HepG2 (cell line): ENCODE measurements around the gene PPP2R2B. TPM values are rescaled to one million over a fixed set of nuclear protein-coding genes. Genes with fewer than 3 reads are reported as not detected.

ENCODE experiments used
- ATAC-seq: fragments of 200-7000 bp; cut with Tn5 transposase; 3 replicates; pipeline ENCODE4 v1.9.1; 2020; ENCODE audit warnings: mild to moderate bottlenecking, moderate library complexity
- BruUV-seq: library from RNA; stranded (reverse); fragments of 400-500 nt; replicated peaks from 2 replicates; lab custom pipeline; 2021; lab: Mats Ljungman, UMichigan
- CTCF ChIA-PET: fragments of 300-600 bp; formaldehyde crosslinking; extraction: SDS; loops from one replicate; lab custom pipeline; 2021; ENCODE audit warnings: low total read pairs, inconsistent platforms, low intra/inter-chr PET ratio; lab: Yijun Ruan, JAX
- POLR2A ChIA-PET: fragments of 350-600 bp; sonication (Branson Sonifier 250); formaldehyde crosslinking; loops from one replicate; lab custom pipeline; 2020; ENCODE audit warnings: antibody characterized with exemption, inconsistent platforms; lab: Yijun Ruan, JAX
- DNase-seq: peaks from one replicate; pipeline ENCODE4 v3.0.0-alpha.2; 2015; ENCODE audit warnings: low spot score
- FAIRE-seq: peaks from 3 replicates; lab custom pipeline; 2011; peaks lifted over from hg19 to GRCh38; lab: Jason Lieb, UNC
- H2AFZ ChIP-seq: one replicate; pipeline ENCODE4 v1.6.1; 2011; ENCODE audit warnings: low read length, inconsistent platforms
- H3K27ac ChIP-seq: fragments of 300-600 bp; 3 replicates; pipeline ENCODE4 v1.8.0; 2011; ENCODE audit warnings: mixed run types, mild to moderate bottlenecking, mixed read lengths, low read length, inconsistent platforms; ENCODE audit not compliant: insufficient read depth; ENCODE audit errors: extremely low read length
- H3K27me3 ChIP-seq, 2 experiments: fragments of 200-600 bp in 1 of 2; 2 replicates in 1 of 2; 3 replicates in 1 of 2; pipeline versions ENCODE4 v1.6.0 to v1.8.0; 2011; ENCODE audit warnings: low read length in 2 of 2, mild to moderate bottlenecking in 2 of 2, moderate library complexity in 2 of 2, inconsistent platforms in 1 of 2; ENCODE audit not compliant: insufficient read depth in 2 of 2, control insufficient read depth in 1 of 2
- H3K36me3 ChIP-seq, 2 experiments: fragments of 200-600 bp in 1 of 2; replicated peaks in 1 of 2; 2 replicates in 1 of 2; 3 replicates in 1 of 2; pipeline versions ENCODE4 v1.5.1 to v1.8.0; 2011; ENCODE audit warnings: low read length in 2 of 2, inconsistent platforms in 1 of 2; ENCODE audit not compliant: insufficient read depth in 2 of 2, control insufficient read depth in 1 of 2
- H3K4me1 ChIP-seq: 2 replicates; pipeline ENCODE4 v1.5.1; 2012; ENCODE audit warnings: low read length, inconsistent platforms; ENCODE audit not compliant: insufficient read depth
- H3K4me2 ChIP-seq: 2 replicates; pipeline ENCODE4 v1.6.0; 2011; ENCODE audit warnings: low read depth, low read length, inconsistent platforms
- H3K4me3 ChIP-seq, 3 experiments: fragments of 200-600 bp in 1 of 3; sonication (generic), shearing (Covaris generic) in 1 of 3; replicated peaks in 1 of 3; 2 replicates each; pipeline ENCODE4 v1.5.1; 2011 to 2016; ENCODE audit warnings: low read length in 3 of 3, inconsistent platforms in 2 of 3, low read depth in 2 of 3, mild to moderate bottlenecking in 2 of 3, control low read depth in 1 of 3, mixed read lengths in 1 of 3; ENCODE audit not compliant: insufficient read depth in 1 of 3
- H3K79me2 ChIP-seq: one replicate; pipeline ENCODE4 v1.6.1; 2011; ENCODE audit warnings: low read length, inconsistent platforms; ENCODE audit not compliant: insufficient read depth
- H3K9ac ChIP-seq: 2 replicates; pipeline ENCODE4 v1.6.0; 2011; ENCODE audit warnings: mild to moderate bottlenecking, low read depth, low read length, inconsistent platforms; ENCODE audit not compliant: insufficient read depth
- H3K9me3 ChIP-seq: 2 replicates; pipeline ENCODE4 v1.5.1; 2012; ENCODE audit warnings: mild to moderate bottlenecking, low read length
- H4K20me1 ChIP-seq: 2 replicates; pipeline ENCODE4 v1.6.0; 2011; ENCODE audit warnings: inconsistent platforms, mild to moderate bottlenecking, low read length, moderate library complexity; ENCODE audit not compliant: insufficient read depth
- FLYWCH1 ChIP-seq: sonication (generic); formaldehyde crosslinking; IDR thresholded peaks from 2 replicates; pipeline ENCODE4 v1.8.1; 2023; ENCODE audit warnings: mild to moderate bottlenecking, missing genetic modification reagents
- MAFG ChIP-seq: sonication (generic); formaldehyde crosslinking; IDR thresholded peaks from 2 replicates; pipeline ENCODE4 v1.5.1; 2020; ENCODE audit warnings: mild to moderate bottlenecking, missing genetic modification reagents
- SMYD3 ChIP-seq: sonication (generic); formaldehyde crosslinking; IDR thresholded peaks from 2 replicates; pipeline ENCODE4 v1.8.1; 2023; ENCODE audit warnings: mild to moderate bottlenecking, missing genetic modification reagents
- SP2 ChIP-seq: sonication (generic); formaldehyde crosslinking; IDR thresholded peaks from 2 replicates; pipeline ENCODE4 v1.5.1; 2020; ENCODE audit warnings: mild to moderate bottlenecking, missing genetic modification reagents
- TBX2 ChIP-seq: sonication (generic); formaldehyde crosslinking; IDR thresholded peaks from 2 replicates; pipeline ENCODE4 v1.5.0; 2020; ENCODE audit warnings: missing genetic modification reagents, mild to moderate bottlenecking, borderline replicate concordance
- WIZ ChIP-seq: sonication (generic); formaldehyde crosslinking; IDR thresholded peaks from 2 replicates; pipeline ENCODE4 v1.5.1; 2020; ENCODE audit warnings: mild to moderate bottlenecking, missing genetic modification reagents
- ZC3H13 ChIP-seq: sonication (generic); formaldehyde crosslinking; IDR thresholded peaks from 2 replicates; pipeline ENCODE4 v1.8.1; 2023; ENCODE audit warnings: mild to moderate bottlenecking, missing genetic modification reagents, moderate library complexity
- ZFP62 ChIP-seq: sonication (generic); formaldehyde crosslinking; IDR thresholded peaks from 2 replicates; pipeline ENCODE4 v1.4.0; 2020; ENCODE audit warnings: missing genetic modification reagents
- ZNF7 ChIP-seq: IDR thresholded peaks from 2 replicates; pipeline ENCODE4 v1.6.1; 2016; ENCODE audit warnings: missing biosample characterization, missing genetic modification reagents
- ZNF782 ChIP-seq: sonication (generic); formaldehyde crosslinking; IDR thresholded peaks from 2 replicates; pipeline ENCODE4 v1.4.0; 2020; ENCODE audit warnings: missing genetic modification reagents, mild to moderate bottlenecking, borderline replicate concordance
- ZSCAN12 ChIP-seq: sonication (generic); formaldehyde crosslinking; IDR thresholded peaks from 2 replicates; pipeline ENCODE4 v1.9.0; 2021; ENCODE audit warnings: mild to moderate bottlenecking, missing genetic modification reagents
- WGBS: methylation state at CpG from one replicate; pipeline ENCODE4 v1.1.6; 2017; ENCODE audit warnings: low lambda C conversion rate; 5-methylcytosine and 5-hydroxymethylcytosine counted together
- in situ Hi-C: cut with HindIII; loops from 2 replicates; pipeline ENCODE4 v1.10.0; 2017; ENCODE audit warnings: low pct_unique_long_range_greater_than_20kb; ENCODE audit not compliant: extremely low pct_ligation_motif_present
- intact Hi-C: fragments of 100-400 bp; cut with micrococcal nuclease; formaldehyde crosslinking; loops from one replicate; pipeline ENCODE4 v1.10.0; 2022; ENCODE audit not compliant: unreplicated experiment
- polyA plus RNA-seq, 8 experiments: library from polyadenylated mRNA; depleted of rRNA in 3 of 8; stranded (reverse) in 7 of 8; unstranded in 1 of 8; fragments of >200 nt; fragmentation: Illumina TruSeq in 4 of 8; extraction: Trizol in 4 of 8; gene quantifications; 2 replicates each; pipeline versions ENCODE4 v1.2.1 to v1.2.3, GENCODE V29; 2011 to 2016; ENCODE audit warnings: low read depth in 4 of 8, missing spikeins in 1 of 8, mixed read lengths in 1 of 8; ENCODE audit not compliant: insufficient read depth in 1 of 8
- total RNA-seq, 5 experiments: library from RNA; depleted of rRNA; stranded (reverse); fragments of >200 nt; fragmentation: Illumina TruSeq; extraction: Trizol; gene quantifications; 2 replicates each; pipeline ENCODE4 v1.2.3, GENCODE V29; 2016; ENCODE audit warnings: low read depth in 1 of 5
- TF ChIP-seq, protein P1 (sequence below): sonication (generic); formaldehyde crosslinking; IDR thresholded peaks from 2 replicates; pipeline ENCODE4 v1.8.1; 2023; ENCODE audit warnings: mild to moderate bottlenecking, inconsistent platforms, moderate library complexity, missing genetic modification reagents, borderline replicate concordance
- TF ChIP-seq, protein P2 (sequence below): sonication (generic); formaldehyde crosslinking; IDR thresholded peaks from 2 replicates; pipeline ENCODE4 v1.4.0; 2020; ENCODE audit warnings: low read depth, mild to moderate bottlenecking, missing genetic modification reagents
- TF ChIP-seq, protein P3 (sequence below): sonication (generic); formaldehyde crosslinking; IDR thresholded peaks from 2 replicates; pipeline ENCODE4 v1.4.0; 2020; ENCODE audit warnings: missing genetic modification reagents

Gene PPP2R2B
- total and polyA plus RNA-seq, 2 of the 13 experiments (the other 11 are each of a cell fraction or from before 2014, with no cell fraction given): not detected

DNA sequence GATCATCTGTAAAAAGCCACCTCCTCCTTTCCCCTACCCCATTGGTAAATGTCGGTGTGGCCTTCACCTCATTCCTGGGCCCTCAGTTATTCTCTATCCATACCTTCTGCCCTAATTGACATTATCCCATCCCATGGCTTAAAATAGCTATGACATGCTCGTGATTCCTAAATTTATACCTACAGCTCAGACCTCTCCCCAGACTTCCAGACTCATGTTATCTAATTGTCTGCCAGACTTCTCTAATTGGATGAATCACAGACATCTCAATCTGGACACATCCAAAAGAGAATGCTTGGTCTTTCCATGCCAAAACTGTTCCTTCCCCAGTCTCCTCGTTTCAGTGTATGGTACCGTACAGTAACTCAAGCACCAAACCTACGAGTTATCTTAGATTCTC lies 249.6 kb downstream of the PPP2R2B start (continued):
- TF ChIP-seq ZC3H13 (CRISPR knock-in tag) (no peak), WIZ (CRISPR knock-in tag) (no peak), SMYD3 (CRISPR knock-in tag) (no peak), ZSCAN12 (no peak)
- TF ChIP-seq, protein P1, sequence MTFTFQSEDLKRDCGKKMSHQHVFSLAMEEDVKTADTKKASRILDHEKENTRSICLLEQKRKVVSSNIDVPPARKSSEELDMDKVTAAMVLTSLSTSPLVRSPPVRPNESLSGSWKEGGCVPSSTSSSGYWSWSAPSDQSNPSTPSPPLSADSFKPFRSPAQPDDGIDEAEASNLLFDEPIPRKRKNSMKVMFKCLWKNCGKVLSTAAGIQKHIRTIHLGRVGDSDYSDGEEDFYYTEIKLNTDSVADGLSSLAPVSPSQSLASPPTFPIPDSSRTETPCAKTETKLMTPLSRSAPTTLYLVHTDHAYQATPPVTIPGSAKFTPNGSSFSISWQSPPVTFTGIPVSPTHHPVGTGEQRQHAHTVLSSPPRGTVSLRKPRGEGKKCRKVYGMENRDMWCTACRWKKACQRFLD (CRISPR knock-in tag): no peak

DNA sequence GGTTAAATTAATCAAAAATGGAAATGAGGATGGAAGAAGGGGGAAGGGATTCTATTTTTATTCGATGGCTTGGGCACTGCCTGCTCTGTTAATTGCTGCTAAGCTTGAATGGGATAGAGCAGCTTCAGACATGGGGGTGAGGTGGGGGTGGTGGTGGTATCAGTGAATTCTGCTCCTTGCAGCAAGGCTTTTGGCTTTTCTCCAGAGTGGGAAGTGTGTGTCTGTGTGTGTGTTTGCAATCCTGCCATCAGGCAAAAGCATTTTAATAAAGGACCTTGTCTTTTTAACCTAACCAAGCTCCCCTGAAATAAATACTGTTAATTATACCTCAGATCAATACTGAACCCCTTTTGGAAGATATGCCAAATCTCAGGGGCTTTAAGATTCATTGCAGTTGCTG lies 251.6 kb downstream of the PPP2R2B start:
- ATAC-seq (no peak), FAIRE-seq (no peak), DNase-seq (no peak)
- Histone ChIP-seq H3K4me1 (no peaks in the 10 kb centered on the region), H3K9me3 (no peaks in the 10 kb centered on the region), H3K79me2 (no peaks in the 10 kb centered on the region), H3K36me3 (no peaks in the 10 kb centered on the region), H3K9ac (no peak overlapping the region), H4K20me1 (no peaks in the 10 kb centered on the region), H3K27me3 (no peaks in the 10 kb centered on the region), H3K27ac (no peak overlapping the region), H2AFZ (no peak overlapping the region), H3K4me2 (no peak overlapping the region), H3K4me3 (no peak overlapping the region)
- 0% methylated on average over 1 of the region's 1 CpG for WGBS
- in situ Hi-C loops: no loop called here
- BruUV-seq: no TSS peak
- TF ChIP-seq ZNF782 (CRISPR knock-in tag) (no peak), TBX2 (CRISPR knock-in tag) (no peak), SP2 (CRISPR knock-in tag) (no peak), ZFP62 (CRISPR knock-in tag) (no peak), FLYWCH1 (CRISPR knock-in tag) (no peak), ZNF7 (CRISPR knock-in tag) (no peak), MAFG (no peak)
- TF ChIP-seq, protein P2, sequence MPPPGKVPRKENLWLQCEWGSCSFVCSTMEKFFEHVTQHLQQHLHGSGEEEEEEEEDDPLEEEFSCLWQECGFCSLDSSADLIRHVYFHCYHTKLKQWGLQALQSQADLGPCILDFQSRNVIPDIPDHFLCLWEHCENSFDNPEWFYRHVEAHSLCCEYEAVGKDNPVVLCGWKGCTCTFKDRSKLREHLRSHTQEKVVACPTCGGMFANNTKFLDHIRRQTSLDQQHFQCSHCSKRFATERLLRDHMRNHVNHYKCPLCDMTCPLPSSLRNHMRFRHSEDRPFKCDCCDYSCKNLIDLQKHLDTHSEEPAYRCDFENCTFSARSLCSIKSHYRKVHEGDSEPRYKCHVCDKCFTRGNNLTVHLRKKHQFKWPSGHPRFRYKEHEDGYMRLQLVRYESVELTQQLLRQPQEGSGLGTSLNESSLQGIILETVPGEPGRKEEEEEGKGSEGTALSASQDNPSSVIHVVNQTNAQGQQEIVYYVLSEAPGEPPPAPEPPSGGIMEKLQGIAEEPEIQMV (CRISPR knock-in tag): no peak
- TF ChIP-seq, protein P3, sequence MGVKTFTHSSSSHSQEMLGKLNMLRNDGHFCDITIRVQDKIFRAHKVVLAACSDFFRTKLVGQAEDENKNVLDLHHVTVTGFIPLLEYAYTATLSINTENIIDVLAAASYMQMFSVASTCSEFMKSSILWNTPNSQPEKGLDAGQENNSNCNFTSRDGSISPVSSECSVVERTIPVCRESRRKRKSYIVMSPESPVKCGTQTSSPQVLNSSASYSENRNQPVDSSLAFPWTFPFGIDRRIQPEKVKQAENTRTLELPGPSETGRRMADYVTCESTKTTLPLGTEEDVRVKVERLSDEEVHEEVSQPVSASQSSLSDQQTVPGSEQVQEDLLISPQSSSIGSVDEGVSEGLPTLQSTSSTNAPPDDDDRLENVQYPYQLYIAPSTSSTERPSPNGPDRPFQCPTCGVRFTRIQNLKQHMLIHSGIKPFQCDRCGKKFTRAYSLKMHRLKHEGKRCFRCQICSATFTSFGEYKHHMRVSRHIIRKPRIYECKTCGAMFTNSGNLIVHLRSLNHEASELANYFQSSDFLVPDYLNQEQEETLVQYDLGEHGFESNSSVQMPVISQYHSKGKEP (CRISPR knock-in tag): no peak
- intact Hi-C loops: no loop called here
- CTCF ChIA-PET: no interaction called here
- POLR2A ChIA-PET: no interaction called here
